Neuronal stem cell (in vitro differentiated cells): ENCODE results near the gene CNOT11.

Experiments used
- DNase-seq: peaks from one replicate; pipeline ENCODE4 v3.0.0-alpha.2; 2013; ENCODE audit warnings: low spot score
- H2AFZ ChIP-seq: one replicate; pipeline ENCODE4 v1.6.1; 2013; ENCODE audit warnings: mild to moderate bottlenecking, low read length, inconsistent platforms
- H2AK5ac ChIP-seq: 2 replicates; pipeline ENCODE4 v1.6.1; 2013; ENCODE audit warnings: low read depth, mild to moderate bottlenecking, inconsistent platforms, low read length, moderate library complexity, mixed read lengths
- H2BK120ac ChIP-seq: 2 replicates; pipeline ENCODE4 v1.6.1; 2013; ENCODE audit warnings: low read depth, mild to moderate bottlenecking, inconsistent platforms, low read length, moderate library complexity, mixed read lengths
- H2BK12ac ChIP-seq: one replicate; pipeline ENCODE4 v1.6.1; 2013; ENCODE audit warnings: low read length, inconsistent platforms
- H2BK15ac ChIP-seq: 2 replicates; pipeline ENCODE4 v1.6.1; 2013; ENCODE audit warnings: mild to moderate bottlenecking, low read length, inconsistent platforms, mixed read lengths
- H2BK5ac ChIP-seq: one replicate; pipeline ENCODE4 v1.6.1; 2013; ENCODE audit warnings: inconsistent platforms, mild to moderate bottlenecking, low read length, moderate library complexity
- H3K14ac ChIP-seq: one replicate; pipeline ENCODE4 v1.6.1; 2013; ENCODE audit warnings: low read length, inconsistent platforms
- H3K18ac ChIP-seq: 2 replicates; pipeline ENCODE4 v1.6.1; 2013; ENCODE audit warnings: low read length, inconsistent platforms
- H3K23ac ChIP-seq: 2 replicates; pipeline ENCODE4 v1.6.1; 2013; ENCODE audit warnings: low read depth, mild to moderate bottlenecking, mixed read lengths, low read length, inconsistent platforms; ENCODE audit not compliant: poor library complexity
- H3K27ac ChIP-seq: replicated peaks from 3 replicates; pipeline ENCODE4 v1.5.1; 2013; ENCODE audit warnings: low read length, inconsistent platforms
- H3K27me3 ChIP-seq, 3 experiments: 2 replicates each; pipeline ENCODE4 v1.6.1; 2013; ENCODE audit warnings: low read length in 3 of 3, mild to moderate bottlenecking in 2 of 3, inconsistent platforms in 1 of 3, low read depth in 1 of 3, mixed read lengths in 1 of 3, moderate library complexity in 1 of 3; ENCODE audit not compliant: control insufficient read depth in 3 of 3, insufficient read depth in 3 of 3
- H3K36me3 ChIP-seq, 2 donors: replicated peaks in 1 of 2; 2 replicates each; pipeline ENCODE4 v1.6.1; 2013; ENCODE audit warnings: low read length in 2 of 2; ENCODE audit not compliant: control insufficient read depth in 2 of 2, insufficient read depth in 2 of 2
- H3K4ac ChIP-seq: 2 replicates; pipeline ENCODE4 v1.6.1; 2013; ENCODE audit warnings: inconsistent platforms, mild to moderate bottlenecking, low read length, moderate library complexity
- H3K4me1 ChIP-seq, 2 donors: 1 replicate in 1 of 2; 2 replicates in 1 of 2; pipeline ENCODE4 v1.6.1; 2013; ENCODE audit warnings: low read length in 2 of 2, low read depth in 1 of 2; ENCODE audit not compliant: control insufficient read depth in 2 of 2, insufficient read depth in 1 of 2
- H3K4me2 ChIP-seq: one replicate; pipeline ENCODE4 v1.6.1; 2013; ENCODE audit warnings: mild to moderate bottlenecking, low read length, inconsistent platforms; ENCODE audit not compliant: insufficient read depth, poor library complexity, severe bottlenecking
- H3K4me3 ChIP-seq, 2 donors: 2 replicates each; pipeline ENCODE4 v1.5.1; 2013; ENCODE audit warnings: low read length in 2 of 2, mild to moderate bottlenecking in 2 of 2, inconsistent platforms in 1 of 2, moderate library complexity in 1 of 2
- H3K79me1 ChIP-seq: one replicate; pipeline ENCODE4 v1.6.1; 2013; ENCODE audit warnings: low read depth, mild to moderate bottlenecking, inconsistent platforms, low read length, moderate library complexity
- H3K9ac ChIP-seq: one replicate; pipeline ENCODE4 v1.6.1; 2013; ENCODE audit warnings: mild to moderate bottlenecking, low read depth, low read length, inconsistent platforms; ENCODE audit not compliant: poor library complexity
- H3K9me3 ChIP-seq, 2 donors: replicated peaks in 1 of 2; 2 replicates each; pipeline versions ENCODE3 to v1.6.1; 2013; ENCODE audit warnings: low read length in 2 of 2, mild to moderate bottlenecking in 2 of 2, inconsistent platforms in 1 of 2, low read depth in 1 of 2, mixed read lengths in 1 of 2, moderate library complexity in 1 of 2; ENCODE audit not compliant: control insufficient read depth in 2 of 2, insufficient read depth in 1 of 2
- H4K8ac ChIP-seq: one replicate; pipeline ENCODE4 v1.6.1; 2013; ENCODE audit warnings: low read depth, mild to moderate bottlenecking, inconsistent platforms, low read length, moderate library complexity
- H4K91ac ChIP-seq: one replicate; pipeline ENCODE4 v1.6.1; 2013; ENCODE audit warnings: low read length, low read depth, mild to moderate bottlenecking, inconsistent platforms; ENCODE audit not compliant: poor library complexity
- WGBS, 2 donors: extraction: QIAGEN DNeasy Blood & Tissue Kit; methylation state at CpG; one replicate each; pipeline ENCODE4 v1.1.7; 2013; ENCODE audit warnings: missing lambda C conversion rate in 2 of 2, mixed read lengths in 1 of 2; ENCODE audit not compliant: insufficient read length in 2 of 2, insufficient replicate concordance in 1 of 2; ENCODE audit errors: extremely low coverage in 2 of 2; 5-methylcytosine and 5-hydroxymethylcytosine counted together

CNOT11 gene

GRCh38 chr2:101302016-101302415, 49.3 kb downstream of the CNOT11 start:
- no peak overlapping the region for H2AFZ ChIP-seq
- no peak overlapping the region for H3K18ac ChIP-seq
- H2BK5ac ChIP-seq: no peak overlapping the region
- no peak for DNase-seq
- no peak overlapping the region for H3K4me2 ChIP-seq
- H2BK120ac ChIP-seq: no peak overlapping the region
- no peak overlapping the region for H3K4me3 ChIP-seq
- no peaks in the 10 kb centered on the region for H3K9me3 ChIP-seq
- no peak overlapping the region for H2BK12ac ChIP-seq
- H3K9ac ChIP-seq: no peak overlapping the region
- H3K4ac ChIP-seq: no peak overlapping the region
- WGBS, 2 donors: no CpG with 5 or more reads among the region's 4 CpGs
- H3K27me3 ChIP-seq: no peaks in the 10 kb centered on the region
- no peak overlapping the region for H4K91ac ChIP-seq
- peaks cover 0 to 19% of the 10 kb centered on the region in 2 donors for H3K36me3 ChIP-seq
- H3K4me1 ChIP-seq: peaks cover 0 to 5% of the 10 kb centered on the region in 2 donors
- peaks cover 3% of the 10 kb centered on the region for H3K79me1 ChIP-seq
- H2BK15ac ChIP-seq: no peak overlapping the region
- no peak overlapping the region for H3K23ac ChIP-seq
- no peak overlapping the region for H3K14ac ChIP-seq
- H4K8ac ChIP-seq: no peak overlapping the region
- H3K27ac ChIP-seq: no peak overlapping the region
- no peak overlapping the region for H2AK5ac ChIP-seq

DNA sequence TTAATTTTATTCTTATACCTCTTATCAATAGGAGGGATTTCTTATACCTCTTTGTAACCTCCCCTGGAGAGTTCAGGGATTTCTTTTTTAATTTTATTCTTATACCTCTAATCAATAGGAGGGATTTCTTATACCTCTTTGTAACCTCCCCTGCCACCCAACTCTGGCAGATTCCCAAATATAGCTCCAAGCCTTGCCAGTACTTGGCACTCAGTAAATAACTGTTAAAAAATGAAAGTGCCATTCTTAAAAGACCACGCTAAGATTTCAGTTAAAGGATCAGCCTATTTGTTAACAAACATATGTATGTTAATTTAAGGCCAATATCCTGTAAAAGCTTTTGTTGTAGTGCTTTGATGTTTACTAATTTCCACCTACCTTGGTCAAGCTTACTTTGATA, 51.0 kb downstream of the CNOT11 start:
- H3K4me1 ChIP-seq: peaks cover 5 to 9% of the 10 kb centered on the region in 2 donors
- H3K4ac ChIP-seq: no peak overlapping the region

GRCh38 chr2:101305035-101305434, 52.3 kb downstream of the CNOT11 start:
- DNase-seq: no peak
- peaks cover 8 to 9% of the 10 kb centered on the region in 2 donors for H3K4me1 ChIP-seq
- H3K14ac ChIP-seq: no peak overlapping the region
- H4K91ac ChIP-seq: no peak overlapping the region
- no peak overlapping the region for H4K8ac ChIP-seq
- H3K9me3 ChIP-seq: no peaks in the 10 kb centered on the region
- no peak overlapping the region for H2AK5ac ChIP-seq
- H2BK5ac ChIP-seq: no peak overlapping the region
- no peak overlapping the region for H3K4me3 ChIP-seq
- peaks cover 3% of the 10 kb centered on the region for H3K79me1 ChIP-seq
- WGBS, 2 donors: no CpG with 5 or more reads among the region's 4 CpGs
- no peak overlapping the region for H3K4ac ChIP-seq
- H3K27ac ChIP-seq: no peak overlapping the region
- no peak overlapping the region for H3K4me2 ChIP-seq
- H2AFZ ChIP-seq: no peak overlapping the region
- no peak overlapping the region for H2BK12ac ChIP-seq
- peaks cover 0 to 19% of the 10 kb centered on the region in 2 donors for H3K36me3 ChIP-seq
- peaks cover 0 to 3% (median 0%) of the 10 kb centered on the region in 3 experiments for H3K27me3 ChIP-seq
- no peak overlapping the region for H2BK15ac ChIP-seq
- no peak overlapping the region for H2BK120ac ChIP-seq
- no peak overlapping the region for H3K18ac ChIP-seq
- H3K23ac ChIP-seq: no peak overlapping the region
- no peak overlapping the region for H3K9ac ChIP-seq

More for the DNA sequence above, 51.0 kb downstream of the CNOT11 start:
- H2AFZ ChIP-seq: no peak overlapping the region
- H3K27ac ChIP-seq: no peak overlapping the region
- no peak overlapping the region for H3K18ac ChIP-seq
- no peak overlapping the region for H4K8ac ChIP-seq
- H2BK5ac ChIP-seq: no peak overlapping the region
- no CpG with 5 or more reads among the region's 1 CpG for WGBS, 2 donors
- H3K4me2 ChIP-seq: no peak overlapping the region
- H3K4me3 ChIP-seq: no peak overlapping the region
- no peak overlapping the region for H2BK15ac ChIP-seq
- peaks cover 3% of the 10 kb centered on the region for H3K79me1 ChIP-seq
- no peak overlapping the region for H2BK12ac ChIP-seq
- H3K36me3 ChIP-seq: peaks cover 0 to 19% of the 10 kb centered on the region in 2 donors
- no peak overlapping the region for H3K14ac ChIP-seq
- no peak overlapping the region for H2AK5ac ChIP-seq
- no peak overlapping the region for H3K23ac ChIP-seq
- no peak overlapping the region for H3K9ac ChIP-seq
- no peak overlapping the region for H2BK120ac ChIP-seq
- DNase-seq: no peak
- no peaks in the 10 kb centered on the region for H3K27me3 ChIP-seq
- H4K91ac ChIP-seq: no peak overlapping the region
- H3K9me3 ChIP-seq: no peaks in the 10 kb centered on the region

DNA sequence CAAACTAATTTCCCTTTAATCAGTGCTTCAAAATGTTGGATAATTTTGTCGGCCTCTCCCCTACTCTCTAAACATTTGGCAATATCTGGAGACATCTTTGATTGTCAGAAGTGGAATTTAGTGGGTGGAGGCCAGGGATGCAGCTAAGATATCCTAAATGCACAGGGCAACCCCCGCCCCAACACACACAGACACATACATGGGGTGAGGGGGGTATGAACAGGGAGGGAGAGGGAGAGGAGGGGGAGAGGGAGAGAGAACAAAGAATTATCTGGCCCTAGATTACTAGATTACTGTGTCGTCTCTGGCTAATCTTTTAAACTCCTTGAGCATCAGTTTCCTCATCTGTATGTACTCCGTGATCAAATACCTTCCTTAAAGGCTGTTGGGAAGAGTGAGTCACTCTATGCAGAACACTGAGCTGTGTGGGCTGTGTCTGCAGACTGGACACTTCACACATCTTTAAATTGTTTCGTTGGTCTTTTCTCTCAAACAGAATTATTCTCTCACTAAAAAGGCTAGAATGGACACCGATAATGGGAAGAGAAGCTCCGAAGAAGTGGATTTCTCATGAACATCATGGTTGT, 52.9 kb downstream of the CNOT11 start:
- Histone ChIP-seq H3K9me3 (no peaks in the 10 kb centered on the region), H2BK12ac (no peak overlapping the region), H3K4ac (no peak overlapping the region), H2AFZ (no peak overlapping the region), H2AK5ac (no peak overlapping the region), H3K36me3 (peaks cover 0 to 19% of the 10 kb centered on the region in 2 donors), H4K8ac (no peak overlapping the region), H2BK120ac (no peak overlapping the region), H3K4me3 (no peak overlapping the region), H2BK15ac (no peak overlapping the region), H3K9ac (no peak overlapping the region), H3K27me3 (peaks cover 0 to 8% (median 0%) of the 10 kb centered on the region in 3 experiments), H4K91ac (no peak overlapping the region), H3K79me1 (peaks cover 3% of the 10 kb centered on the region), H3K18ac (no peak overlapping the region), H3K23ac (no peak overlapping the region), H3K27ac (no peak overlapping the region), H3K4me1 (peaks cover 8 to 9% of the 10 kb centered on the region in 2 donors), H2BK5ac (no peak overlapping the region), H3K14ac (no peak overlapping the region), H3K4me2 (no peak overlapping the region)
- WGBS, 2 donors: no CpG with 5 or more reads among the region's 7 CpGs
- DNase-seq: no peak
